SIG-M5 treated with dmso at 0.1 percent for 504 hours (cell line): Measurements from ENCODE around the gene SNRNP40.

Experiments used
- DNase-seq: peaks from one replicate; lab custom pipeline; 2025; ENCODE audit not compliant: unreplicated experiment; lab: John Stamatoyannopoulos, UW

Gene SNRNP40

GRCh38 chr1:31234123-31234708 lies 62.4 kb downstream of the SNRNP40 start:
- DNase-seq = no peak

- no peak for DNase-seq
These were observed 63.9 kb downstream of the SNRNP40 start for GRCh38 chr1:31232689-31233088.

- no peak for DNase-seq
These were observed 64.8 kb downstream of the SNRNP40 start for GRCh38 chr1:31231802-31232201.

- DNase-seq = no peak
These were observed 66.2 kb downstream of the SNRNP40 start for GRCh38 chr1:31230378-31230777.

- no peak for DNase-seq
These were observed 67.6 kb downstream of the SNRNP40 start for GRCh38 chr1:31228986-31229385.

- DNase-seq = no peak
These were observed 68.6 kb downstream of the SNRNP40 start for GRCh38 chr1:31227891-31228568.

- no peak for DNase-seq
These were observed 72.5 kb downstream of the SNRNP40 start for GRCh38 chr1:31224068-31224467.

- DNase-seq = no peak
These were observed 74.4 kb downstream of the SNRNP40 start for GRCh38 chr1:31222176-31222575.

GRCh38 chr1:31221072-31221471 lies 75.5 kb downstream of the SNRNP40 start:
- no peak for DNase-seq

GRCh38 chr1:31219489-31219888 lies 77.1 kb downstream of the SNRNP40 start:
- DNase-seq = no peak

- no peak for DNase-seq
These were observed 77.9 kb downstream of the SNRNP40 start for GRCh38 chr1:31218705-31219104.

- no peak for DNase-seq
These were observed 80.6 kb downstream of the SNRNP40 start for GRCh38 chr1:31216016-31216415.

- DNase-seq = no peak
These were observed 81.5 kb downstream of the SNRNP40 start for GRCh38 chr1:31215065-31215570.

- no peak for DNase-seq
These were observed 82.1 kb downstream of the SNRNP40 start for GRCh38 chr1:31214316-31215064.
